ENCODE data around the gene CTIF.
A peak's percentile ranks its signal among the peaks of the same experiment; 100 is the strongest.

CTIF gene

DNA sequence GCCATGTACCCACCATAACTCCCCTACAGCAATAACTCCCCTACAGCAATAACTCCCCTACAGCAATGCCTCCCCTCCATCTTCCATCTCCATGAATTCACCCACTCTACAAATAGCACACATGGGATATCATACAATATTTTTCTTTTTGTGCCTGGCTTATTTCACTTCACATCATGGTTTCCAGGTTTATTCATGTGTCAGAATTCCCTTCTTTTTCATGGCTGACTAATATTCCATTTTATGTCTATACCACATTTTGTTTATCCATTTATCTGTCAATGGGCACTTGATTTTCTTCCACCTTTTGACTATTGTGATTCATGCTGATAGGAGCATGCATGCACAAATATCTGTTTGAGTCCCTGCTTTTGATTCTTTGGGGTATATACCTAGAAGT, 233.6 kb downstream of the CTIF start:
- Histone ChIP-seq H2BK5ac (ENCODE audit: low read depth, low read length, poor library complexity, severe bottlenecking) (no peak overlapping the region), H3K18ac (ENCODE audit: low read depth in 1 of 2, low read length in 2 of 2) (no peak overlapping the region), H3K4me2 (ENCODE audit: low read length, poor library complexity, severe bottlenecking) (no peak overlapping the region), H2BK12ac (ENCODE audit: low read length in 2 of 2) (no peak overlapping the region), H3K36me3 (ENCODE audit: control insufficient read depth in 1 of 2, insufficient read depth in 2 of 2, low read depth in 1 of 2, low read length in 2 of 2) (peaks cover 14 to 65% of the 10 kb centered on the region in 2 experiments), H3K14ac (ENCODE audit: low read length in 2 of 2) (no peak overlapping the region), H2AFZ (ENCODE audit: low read depth, low read length) (no peak overlapping the region), H3K79me1 (replicated peaks; ENCODE audit: low read length, poor library complexity, severe bottlenecking) (peaks cover 36% of the 10 kb centered on the region), H2BK120ac (ENCODE audit: low read depth, low read length) (no peak overlapping the region), H3K27ac (ENCODE audit: low read length, poor library complexity, severe bottlenecking) (no peak overlapping the region), H3K4me1 (ENCODE audit: control insufficient read depth, insufficient read depth, low read depth, low read length) (peaks cover 29% of the 10 kb centered on the region), H3K4me3 (ENCODE audit: insufficient read depth in 1 of 2, low read depth in 1 of 2, low read length in 2 of 2) (no peak overlapping the region), H2BK15ac (ENCODE audit: low read depth, poor library complexity, severe bottlenecking) (no peak overlapping the region), H4K91ac (ENCODE audit: low read length) (no peak overlapping the region), H3K4ac (ENCODE audit: low read depth in 1 of 2, low read length in 2 of 2) (no peak overlapping the region), H3K27me3 (ENCODE audit: control insufficient read depth in 1 of 2, insufficient read depth in 1 of 2, low read length in 2 of 2) (no peaks in the 10 kb centered on the region), H3K23ac (ENCODE audit: low read length in 2 of 2) (no peak overlapping the region), H2AK5ac (ENCODE audit: low read length, severe bottlenecking) (no peak overlapping the region), H3K9ac (ENCODE audit: low read length) (no peak overlapping the region), H4K8ac (ENCODE audit: low read length) (no peak overlapping the region), H3K9me3 (ENCODE audit: control insufficient read depth, low read length) (no peaks in the 10 kb centered on the region)
- DNase-seq, result no peak

- Histone ChIP-seq H3K4ac (ENCODE audit: low read depth in 1 of 2, low read length in 2 of 2) (no peak overlapping the region), H3K27ac (ENCODE audit: low read length, poor library complexity, severe bottlenecking) (no peak overlapping the region), H2AFZ (ENCODE audit: low read depth, low read length) (no peak overlapping the region), H3K27me3 (ENCODE audit: control insufficient read depth in 1 of 2, insufficient read depth in 1 of 2, low read length in 2 of 2) (no peaks in the 10 kb centered on the region), H2BK5ac (ENCODE audit: low read depth, low read length, poor library complexity, severe bottlenecking) (no peak overlapping the region), H2AK5ac (ENCODE audit: low read length, severe bottlenecking) (no peak overlapping the region), H4K8ac (ENCODE audit: low read length) (no peak overlapping the region), H3K14ac (ENCODE audit: low read length in 2 of 2) (no peak overlapping the region), H3K9me3 (ENCODE audit: control insufficient read depth, low read length) (no peaks in the 10 kb centered on the region), H4K91ac (ENCODE audit: low read length) (no peak overlapping the region), H3K4me2 (ENCODE audit: low read length, poor library complexity, severe bottlenecking) (no peak overlapping the region), H3K9ac (ENCODE audit: low read length) (no peak overlapping the region), H2BK120ac (ENCODE audit: low read depth, low read length) (no peak overlapping the region), H3K4me1 (ENCODE audit: control insufficient read depth, insufficient read depth, low read depth, low read length) (peaks cover 39% of the 10 kb centered on the region), H3K23ac (ENCODE audit: low read length in 2 of 2) (no peak overlapping the region), H3K18ac (ENCODE audit: low read depth in 1 of 2, low read length in 2 of 2) (peak overlapping the region in 1 of 2 experiments; percentile 28), H2BK12ac (ENCODE audit: low read length in 2 of 2) (peak overlapping the region in 1 of 2 experiments; percentile 37), H2BK15ac (ENCODE audit: low read depth, poor library complexity, severe bottlenecking) (no peak overlapping the region), H3K4me3 (ENCODE audit: insufficient read depth in 1 of 2, low read depth in 1 of 2, low read length in 2 of 2) (no peak overlapping the region), H3K79me1 (replicated peaks; ENCODE audit: low read length, poor library complexity, severe bottlenecking) (peaks cover 42% of the 10 kb centered on the region), H3K36me3 (ENCODE audit: control insufficient read depth in 1 of 2, insufficient read depth in 2 of 2, low read depth in 1 of 2, low read length in 2 of 2) (peaks cover 5 to 65% of the 10 kb centered on the region in 2 experiments)
- no peak for DNase-seq
- WGBS, result 95% methylated on average over 6 of the region's 6 CpGs
These were observed 235.0 kb downstream of the CTIF start for GRCh38 chr18:48773821-48774220.

GRCh38 chr18:48774941-48775340, 236.1 kb downstream of the CTIF start:
- Histone ChIP-seq H4K8ac (ENCODE audit: low read length) (no peak overlapping the region), H2BK12ac (ENCODE audit: low read length in 2 of 2) (no peak overlapping the region)
- DNase-seq, result no peak

DNA sequence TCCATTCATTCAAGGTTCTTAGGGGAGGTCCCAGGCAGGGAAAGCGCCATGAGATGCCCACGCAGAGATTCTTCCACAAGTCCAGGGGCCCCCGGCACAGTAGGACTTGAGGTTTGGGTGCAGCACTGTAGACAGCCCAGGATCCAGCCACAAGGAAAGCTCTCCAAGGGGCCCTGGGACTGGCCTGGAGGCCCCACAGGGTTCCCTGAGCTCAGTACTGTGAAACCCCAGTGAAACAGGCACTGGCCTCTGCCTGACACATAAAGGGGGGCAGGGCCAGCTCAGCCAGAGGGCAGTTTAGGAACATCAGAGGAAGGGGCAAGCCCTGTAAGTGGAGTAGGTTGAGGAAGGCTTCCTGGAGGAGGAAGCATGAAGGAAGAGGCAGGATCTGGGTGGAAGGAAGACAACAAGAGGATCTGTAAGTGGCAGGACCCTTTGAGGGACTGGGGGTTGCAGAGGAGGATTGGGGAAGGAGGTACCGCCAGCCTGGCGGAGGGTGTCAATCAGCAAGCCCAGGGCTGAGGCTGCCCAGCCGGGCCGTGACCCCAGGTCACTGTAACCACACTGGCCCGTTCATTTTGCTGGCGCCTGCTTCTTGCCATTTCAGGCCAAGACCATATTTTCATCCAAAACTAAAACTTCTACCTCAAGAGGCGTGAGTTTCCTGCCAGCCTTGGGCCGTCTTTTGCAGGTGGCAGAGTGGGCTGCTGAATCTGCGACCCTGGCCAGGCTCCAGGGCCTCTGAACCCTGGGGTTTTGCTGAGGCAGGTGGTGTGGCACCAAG, 236.7 kb downstream of the CTIF start:
- 91% methylated on average over 12 of the region's 12 CpGs for WGBS
- H2AK5ac ChIP-seq (ENCODE audit: low read length, severe bottlenecking), result no peak overlapping the region

More at GRCh38 chr18:48774941-48775340, 236.1 kb downstream of the CTIF start:
- Histone ChIP-seq H2AK5ac (ENCODE audit: low read length, severe bottlenecking) (no peak overlapping the region), H3K9me3 (ENCODE audit: control insufficient read depth, low read length) (no peaks in the 10 kb centered on the region), H3K14ac (ENCODE audit: low read length in 2 of 2) (no peak overlapping the region), H4K91ac (ENCODE audit: low read length) (no peak overlapping the region), H3K27ac (ENCODE audit: low read length, poor library complexity, severe bottlenecking) (no peak overlapping the region), H2BK5ac (ENCODE audit: low read depth, low read length, poor library complexity, severe bottlenecking) (no peak overlapping the region), H2BK15ac (ENCODE audit: low read depth, poor library complexity, severe bottlenecking) (no peak overlapping the region), H3K79me1 (replicated peaks; ENCODE audit: low read length, poor library complexity, severe bottlenecking) (peaks cover 47% of the 10 kb centered on the region), H3K4ac (ENCODE audit: low read depth in 1 of 2, low read length in 2 of 2) (no peak overlapping the region), H3K4me1 (ENCODE audit: control insufficient read depth, insufficient read depth, low read depth, low read length) (peaks cover 39% of the 10 kb centered on the region), H2BK120ac (ENCODE audit: low read depth, low read length) (no peak overlapping the region), H2AFZ (ENCODE audit: low read depth, low read length) (no peak overlapping the region), H3K4me2 (ENCODE audit: low read length, poor library complexity, severe bottlenecking) (no peak overlapping the region), H3K4me3 (ENCODE audit: insufficient read depth in 1 of 2, low read depth in 1 of 2, low read length in 2 of 2) (no peak overlapping the region), H3K23ac (ENCODE audit: low read length in 2 of 2) (no peak overlapping the region), H3K9ac (ENCODE audit: low read length) (no peak overlapping the region), H3K27me3 (ENCODE audit: control insufficient read depth in 1 of 2, insufficient read depth in 1 of 2, low read length in 2 of 2) (no peaks in the 10 kb centered on the region), H3K36me3 (ENCODE audit: control insufficient read depth in 1 of 2, insufficient read depth in 2 of 2, low read depth in 1 of 2, low read length in 2 of 2) (peaks cover 5 to 65% of the 10 kb centered on the region in 2 experiments), H3K18ac (ENCODE audit: low read depth in 1 of 2, low read length in 2 of 2) (no peak overlapping the region)
- 93% methylated on average over 4 of the region's 5 CpGs for WGBS

More for the DNA sequence above, 236.7 kb downstream of the CTIF start:
- Histone ChIP-seq H3K36me3 (ENCODE audit: control insufficient read depth in 1 of 2, insufficient read depth in 2 of 2, low read depth in 1 of 2, low read length in 2 of 2) (peaks cover 5 to 63% of the 10 kb centered on the region in 2 experiments), H3K23ac (ENCODE audit: low read length in 2 of 2) (no peak overlapping the region), H3K4me1 (ENCODE audit: control insufficient read depth, insufficient read depth, low read depth, low read length) (peaks cover 42% of the 10 kb centered on the region), H4K8ac (ENCODE audit: low read length) (no peak overlapping the region), H2BK12ac (ENCODE audit: low read length in 2 of 2) (peak overlapping the region in 1 of 2 experiments; percentile 7), H2AFZ (ENCODE audit: low read depth, low read length) (no peak overlapping the region), H3K4ac (ENCODE audit: low read depth in 1 of 2, low read length in 2 of 2) (peak overlapping the region in 1 of 2 experiments; percentile 24), H2BK15ac (ENCODE audit: low read depth, poor library complexity, severe bottlenecking) (no peak overlapping the region), H3K27ac (ENCODE audit: low read length, poor library complexity, severe bottlenecking) (no peak overlapping the region), H3K27me3 (ENCODE audit: control insufficient read depth in 1 of 2, insufficient read depth in 1 of 2, low read length in 2 of 2) (no peaks in the 10 kb centered on the region), H3K4me3 (ENCODE audit: insufficient read depth in 1 of 2, low read depth in 1 of 2, low read length in 2 of 2) (no peak overlapping the region), H3K9ac (ENCODE audit: low read length) (no peak overlapping the region), H3K14ac (ENCODE audit: low read length in 2 of 2) (no peak overlapping the region), H3K4me2 (ENCODE audit: low read length, poor library complexity, severe bottlenecking) (no peak overlapping the region), H3K79me1 (replicated peaks; ENCODE audit: low read length, poor library complexity, severe bottlenecking) (peaks cover 47% of the 10 kb centered on the region), H3K9me3 (ENCODE audit: control insufficient read depth, low read length) (no peaks in the 10 kb centered on the region), H2BK5ac (ENCODE audit: low read depth, low read length, poor library complexity, severe bottlenecking) (no peak overlapping the region), H4K91ac (ENCODE audit: low read length) (peak overlapping the region; percentile 57), H2BK120ac (ENCODE audit: low read depth, low read length) (peak overlapping the region; percentile 11), H3K18ac (ENCODE audit: low read depth in 1 of 2, low read length in 2 of 2) (peak overlapping the region in 1 of 2 experiments; percentile 6)
- DNase-seq, result no peak

All from mesenchymal stem cell (in vitro differentiated cells and primary cell).